ENCODE measurements around the gene ZNF724. TPM values are rescaled to one million over a fixed set of nuclear protein-coding genes. Genes with fewer than 3 reads are reported as not detected.

The ZNF724 gene
- total and polyA plus RNA-seq, 2 of the 13 experiments (the other 11 are each of a cell fraction or from before 2014, with no cell fraction given): 1.5 to 15.0 TPM

DNA sequence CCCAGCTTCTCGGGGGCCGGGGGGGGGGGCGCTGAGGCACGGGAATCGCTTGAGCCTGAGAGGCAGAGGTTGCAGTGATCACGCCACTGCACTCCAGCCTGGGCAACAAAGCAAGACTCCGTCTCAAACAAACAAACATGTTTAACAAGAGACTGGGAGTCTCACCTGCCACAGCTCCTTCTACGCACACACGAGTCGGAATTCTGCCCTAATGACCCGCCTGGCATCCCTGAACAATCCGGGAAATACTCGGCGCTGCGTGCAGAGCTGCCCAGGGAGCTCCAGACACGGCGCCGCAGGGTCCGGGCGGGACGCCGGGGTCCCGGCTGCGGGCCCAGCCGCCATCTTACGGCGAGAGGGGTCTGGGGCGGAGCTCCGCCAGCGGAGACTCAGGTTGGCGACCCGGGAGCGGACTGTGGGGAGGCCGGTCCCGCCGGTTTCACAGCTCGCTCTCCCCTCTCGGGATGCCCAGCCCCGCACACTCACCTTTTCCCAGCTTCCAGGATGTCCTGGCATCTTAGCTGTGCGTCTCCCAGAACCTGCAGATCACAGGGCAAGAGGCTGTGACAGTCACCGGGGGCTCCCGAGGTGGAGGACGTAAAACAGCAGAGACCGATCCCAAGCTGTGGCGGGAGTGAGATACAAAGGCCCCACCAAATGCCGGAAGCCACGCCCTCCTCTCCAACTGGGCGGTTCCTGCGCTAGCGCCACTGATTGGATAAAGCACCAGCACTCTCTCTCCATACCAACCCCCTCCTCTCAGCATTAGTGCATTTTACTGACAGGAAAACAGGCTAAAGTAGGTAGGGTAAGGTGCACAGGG lies 23.6 kb upstream of the ZNF724 start (continued):
- TF ChIP-seq ZNF567 (CRISPR knock-in tag; IDR thresholded peaks at IDR 0.05; ENCODE audit: borderline replicate concordance): 0 out of 2 replicates have a peak, but pooled peaks have one; percentile 60
- peak; percentile 58; the same call in 1 of the 2 replicates for TF ChIP-seq PBX3 (CRISPR knock-in tag; IDR thresholded peaks at IDR 0.05; ENCODE audit: borderline replicate concordance)
- no peak for TF ChIP-seq ZNF572 (CRISPR knock-in tag; IDR thresholded peaks at IDR 0.05)
- TF ChIP-seq ZNF549 (CRISPR knock-in tag; IDR thresholded peaks at IDR 0.05): no peak
- TF ChIP-seq TEAD2 (CRISPR knock-in tag; IDR thresholded peaks at IDR 0.05): no peak
- TF ChIP-seq KLF6 (CRISPR knock-in tag; IDR thresholded peaks at IDR 0.05): no peak
- no peak for TF ChIP-seq BRF2 (CRISPR knock-in tag; IDR thresholded peaks at IDR 0.05)
- no peak for TF ChIP-seq ZNF83 (CRISPR knock-in tag; IDR thresholded peaks at IDR 0.05; ENCODE audit: borderline replicate concordance)
- peak; percentile 67; the same call in 1 of the 2 replicates for TF ChIP-seq HINFP (CRISPR knock-in tag; IDR thresholded peaks at IDR 0.05; ENCODE audit: low read depth)
- TF ChIP-seq, protein P1, sequence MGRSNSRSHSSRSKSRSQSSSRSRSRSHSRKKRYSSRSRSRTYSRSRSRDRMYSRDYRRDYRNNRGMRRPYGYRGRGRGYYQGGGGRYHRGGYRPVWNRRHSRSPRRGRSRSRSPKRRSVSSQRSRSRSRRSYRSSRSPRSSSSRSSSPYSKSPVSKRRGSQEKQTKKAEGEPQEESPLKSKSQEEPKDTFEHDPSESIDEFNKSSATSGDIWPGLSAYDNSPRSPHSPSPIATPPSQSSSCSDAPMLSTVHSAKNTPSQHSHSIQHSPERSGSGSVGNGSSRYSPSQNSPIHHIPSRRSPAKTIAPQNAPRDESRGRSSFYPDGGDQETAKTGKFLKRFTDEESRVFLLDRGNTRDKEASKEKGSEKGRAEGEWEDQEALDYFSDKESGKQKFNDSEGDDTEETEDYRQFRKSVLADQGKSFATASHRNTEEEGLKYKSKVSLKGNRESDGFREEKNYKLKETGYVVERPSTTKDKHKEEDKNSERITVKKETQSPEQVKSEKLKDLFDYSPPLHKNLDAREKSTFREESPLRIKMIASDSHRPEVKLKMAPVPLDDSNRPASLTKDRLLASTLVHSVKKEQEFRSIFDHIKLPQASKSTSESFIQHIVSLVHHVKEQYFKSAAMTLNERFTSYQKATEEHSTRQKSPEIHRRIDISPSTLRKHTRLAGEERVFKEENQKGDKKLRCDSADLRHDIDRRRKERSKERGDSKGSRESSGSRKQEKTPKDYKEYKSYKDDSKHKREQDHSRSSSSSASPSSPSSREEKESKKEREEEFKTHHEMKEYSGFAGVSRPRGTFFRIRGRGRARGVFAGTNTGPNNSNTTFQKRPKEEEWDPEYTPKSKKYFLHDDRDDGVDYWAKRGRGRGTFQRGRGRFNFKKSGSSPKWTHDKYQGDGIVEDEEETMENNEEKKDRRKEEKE (IDR thresholded peaks at IDR 0.05): no peak
- peak; percentile 2; the same call in 1 of the 2 replicates for TF ChIP-seq ZNF605 (CRISPR knock-in tag; IDR thresholded peaks at IDR 0.05)
- no peak for TF ChIP-seq ZBTB42 (CRISPR knock-in tag; IDR thresholded peaks at IDR 0.05)
- peak; percentile 24; the same call in 1 of the 2 replicates for TF ChIP-seq RXRB (CRISPR knock-in tag; IDR thresholded peaks at IDR 0.05; ENCODE audit: borderline replicate concordance)
- no peak for TF ChIP-seq ZNF17 (CRISPR knock-in tag; IDR thresholded peaks at IDR 0.05)
- no peak for TF ChIP-seq ZNF879 (CRISPR knock-in tag; IDR thresholded peaks at IDR 0.05)
- TF ChIP-seq MXI1 (IDR thresholded peaks at IDR 0.05; ENCODE audit: borderline replicate concordance, low read depth, low read length): no peak; the same call in 2 of the 3 replicates
- TF ChIP-seq SMAD1 (CRISPR knock-in tag; IDR thresholded peaks at IDR 0.05; ENCODE audit: borderline replicate concordance, low read depth): no peak
- peak; percentile 82 for TF ChIP-seq NFYC (CRISPR knock-in tag; IDR thresholded peaks at IDR 0.05)
- TF ChIP-seq NR2F2 (IDR thresholded peaks at IDR 0.05; ENCODE audit: borderline replicate concordance, low read depth): no peak
- no peak for TF ChIP-seq ZNF337 (CRISPR knock-in tag; IDR thresholded peaks at IDR 0.05; ENCODE audit: borderline replicate concordance, low read depth)
- no peak for TF ChIP-seq SP1 (IDR thresholded peaks at IDR 0.05)
- TF ChIP-seq SP1 (CRISPR knock-in tag; IDR thresholded peaks at IDR 0.05): peak; percentile 68; the same call in 1 of the 2 replicates
- TF ChIP-seq ZFP62 (CRISPR knock-in tag; IDR thresholded peaks at IDR 0.05): no peak
- TF ChIP-seq PCBP1 (IDR thresholded peaks at IDR 0.05; ENCODE audit: borderline replicate concordance, low read depth, low read length): no peak
- 0 out of 2 replicates have a peak, but pooled peaks have one; percentile 48 for TF ChIP-seq ZNF788 (CRISPR knock-in tag; IDR thresholded peaks at IDR 0.05; ENCODE audit: borderline replicate concordance)
